ENCODE results near the gene ENOSF1.

The ENOSF1 gene

DNA sequence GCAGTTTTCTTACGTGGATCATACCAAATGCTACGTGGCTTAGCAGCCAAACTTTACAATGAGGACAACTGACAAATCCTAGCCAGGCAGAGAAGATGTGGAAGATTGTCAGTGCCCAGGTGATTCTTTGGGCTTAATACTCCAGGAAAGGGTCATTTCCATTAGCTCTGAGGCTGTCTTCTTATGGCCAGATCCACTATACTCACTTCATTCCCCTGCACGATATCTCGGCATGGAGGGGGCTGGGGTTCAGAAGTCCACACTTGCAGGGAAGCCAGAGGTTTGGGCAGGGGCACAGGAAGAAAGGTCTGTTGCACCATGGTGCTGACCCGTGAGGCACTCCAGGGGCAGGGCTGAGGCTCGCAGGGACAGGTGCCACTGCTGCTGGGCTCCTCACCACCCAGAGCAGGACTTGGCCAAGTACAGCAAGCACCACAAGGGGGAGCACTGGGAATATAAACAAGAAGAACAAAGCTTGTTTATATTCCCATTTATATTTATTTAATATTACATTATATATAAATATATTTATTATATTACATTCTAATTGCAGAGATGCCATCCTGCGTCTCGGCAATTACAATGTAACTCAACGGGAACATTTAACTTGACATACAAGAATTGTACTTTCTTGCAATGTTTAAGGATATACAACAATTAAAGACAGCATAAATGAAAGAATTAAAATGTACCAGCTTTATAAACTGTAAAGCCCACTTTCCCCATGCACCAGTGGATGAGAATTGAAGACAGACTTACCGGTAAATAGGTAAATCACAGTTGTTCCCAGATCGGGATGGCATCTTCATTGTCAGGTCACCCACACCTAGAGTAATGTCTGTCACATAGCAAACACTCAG is 88.4 kb downstream of the ENOSF1 start:
- no peaks in the 10 kb centered on the region for H3K9me2 ChIP-seq (replicated peaks; ENCODE audit: insufficient read depth, low read length)
- no peaks in the 10 kb centered on the region for H3K79me2 ChIP-seq (ENCODE audit: insufficient read depth, low read length)
- no peaks in the 10 kb centered on the region for H3K27me3 ChIP-seq (ENCODE audit: low read length)
- no peaks in the 10 kb centered on the region for H4K20me1 ChIP-seq (ENCODE audit: low read depth, low read length)
- no peaks in the 10 kb centered on the region for H3K36me3 ChIP-seq (ENCODE audit: low read length)
- H3K4me2 ChIP-seq (ENCODE audit: low read depth, low read length, poor library complexity, severe bottlenecking), result no peak overlapping the region
- H3K9me3 ChIP-seq (ENCODE audit: insufficient read depth, low read length), result no peaks in the 10 kb centered on the region
- H3K27ac ChIP-seq (ENCODE audit: low read depth, low read length), result no peak overlapping the region
- no peaks in the 10 kb centered on the region for H3F3A ChIP-seq (ENCODE audit: insufficient read depth)
- no peak overlapping the region for H2AFZ ChIP-seq (ENCODE audit: low read depth, low read length, severe bottlenecking)
- H3K4me3 ChIP-seq (ENCODE audit: insufficient read depth, low read length, poor library complexity, severe bottlenecking), result no peak overlapping the region
- no peak overlapping the region for H3K9ac ChIP-seq (ENCODE audit: low read length)
- TF ChIP-seq EZH2phosphoT487 (conservative IDR thresholded peaks at IDR 0.05; ENCODE audit: low read length) (no peak), CTCF (IDR thresholded peaks at IDR 0.05; ENCODE audit: insufficient read depth, low read length, poor library complexity, severe bottlenecking) (peak; percentile 52)

- Histone ChIP-seq H3K9ac (ENCODE audit: low read length) (no peak overlapping the region), H3K9me3 (ENCODE audit: insufficient read depth, low read length) (no peaks in the 10 kb centered on the region), H2AFZ (ENCODE audit: low read depth, low read length, severe bottlenecking) (no peak overlapping the region), H3K27me3 (ENCODE audit: low read length) (no peaks in the 10 kb centered on the region), H3K27ac (ENCODE audit: low read depth, low read length) (no peak overlapping the region), H3F3A (ENCODE audit: insufficient read depth) (no peaks in the 10 kb centered on the region), H3K9me2 (replicated peaks; ENCODE audit: insufficient read depth, low read length) (no peaks in the 10 kb centered on the region), H3K79me2 (ENCODE audit: insufficient read depth, low read length) (no peaks in the 10 kb centered on the region), H3K36me3 (ENCODE audit: low read length) (no peaks in the 10 kb centered on the region), H3K4me2 (ENCODE audit: low read depth, low read length, poor library complexity, severe bottlenecking) (no peak overlapping the region), H4K20me1 (ENCODE audit: low read depth, low read length) (no peaks in the 10 kb centered on the region), H3K4me3 (ENCODE audit: insufficient read depth, low read length, poor library complexity, severe bottlenecking) (no peak overlapping the region)
- no peak for TF ChIP-seq EZH2phosphoT487 (conservative IDR thresholded peaks at IDR 0.05; ENCODE audit: low read length)
Measured at GRCh38 chr18:622289-622688, 90.1 kb downstream of the ENOSF1 start.

DNA sequence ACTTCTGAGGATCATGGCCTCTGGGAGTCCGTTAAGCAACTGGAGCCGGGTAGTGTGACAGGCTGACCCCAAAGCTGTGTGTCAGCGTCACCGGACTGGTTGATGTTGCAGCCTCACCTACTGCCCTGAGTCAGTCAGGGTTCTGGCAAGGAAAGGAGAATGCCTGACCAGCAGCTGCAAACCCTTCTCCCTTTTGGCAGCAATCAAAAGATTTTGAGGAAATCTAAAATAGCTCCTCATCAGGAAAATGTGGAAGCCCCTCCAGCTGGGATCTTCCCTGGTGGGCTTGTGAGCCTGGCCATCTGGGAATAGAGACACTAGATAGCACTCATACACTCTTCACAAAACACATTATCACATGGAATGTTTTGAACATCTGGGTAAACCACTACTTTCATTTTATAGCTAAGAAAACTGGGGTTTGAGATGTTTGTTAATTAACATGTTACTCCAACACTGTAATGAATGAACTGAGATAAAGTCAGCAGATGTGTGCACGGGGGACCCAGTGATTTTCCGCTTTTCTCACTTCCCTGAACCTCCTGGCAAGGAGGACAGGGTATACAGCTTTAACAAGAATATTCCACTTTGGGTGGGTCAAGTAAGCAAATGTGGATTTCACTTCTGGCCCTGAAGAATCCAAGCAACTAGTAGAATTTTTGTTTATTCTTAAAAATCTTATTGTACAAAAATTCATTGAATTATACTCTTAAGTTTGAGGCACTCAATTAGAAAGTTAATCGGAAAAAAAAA is 91.0 kb downstream of the ENOSF1 start:
- Histone ChIP-seq H3F3A (ENCODE audit: insufficient read depth) (no peaks in the 10 kb centered on the region), H3K4me2 (ENCODE audit: low read depth, low read length, poor library complexity, severe bottlenecking) (no peak overlapping the region), H3K36me3 (ENCODE audit: low read length) (no peaks in the 10 kb centered on the region), H3K9me2 (replicated peaks; ENCODE audit: insufficient read depth, low read length) (no peaks in the 10 kb centered on the region), H3K9me3 (ENCODE audit: insufficient read depth, low read length) (no peaks in the 10 kb centered on the region), H3K79me2 (ENCODE audit: insufficient read depth, low read length) (no peaks in the 10 kb centered on the region), H4K20me1 (ENCODE audit: low read depth, low read length) (no peaks in the 10 kb centered on the region), H3K4me3 (ENCODE audit: insufficient read depth, low read length, poor library complexity, severe bottlenecking) (no peak overlapping the region), H3K9ac (ENCODE audit: low read length) (no peak overlapping the region), H2AFZ (ENCODE audit: low read depth, low read length, severe bottlenecking) (no peak overlapping the region), H3K27ac (ENCODE audit: low read depth, low read length) (no peak overlapping the region), H3K27me3 (ENCODE audit: low read length) (no peaks in the 10 kb centered on the region)
- no peak for TF ChIP-seq EZH2phosphoT487 (conservative IDR thresholded peaks at IDR 0.05; ENCODE audit: low read length)
- TF ChIP-seq CTCF (IDR thresholded peaks at IDR 0.05; ENCODE audit: insufficient read depth, low read length, poor library complexity, severe bottlenecking), result no peak

Measured in SU-DHL-6 (cell line).